HepG2 (cell line): ENCODE results near the gene CASP3. TPM values are rescaled to one million over a fixed set of nuclear protein-coding genes. Genes with fewer than 3 reads are reported as not detected.
"Not testable (repeated sequence)": the region's sequence is repeated elsewhere in the genome, so short reads cannot be mapped to it uniquely, and the experiment has no call there.

Source experiments
- ATAC-seq: fragments of 200-7000 bp; cut with Tn5 transposase; 3 replicates; pipeline ENCODE4 v1.9.1; 2020; ENCODE audit warnings: mild to moderate bottlenecking, moderate library complexity
- BruUV-seq: library from RNA; stranded (reverse); fragments of 400-500 nt; replicated peaks from 2 replicates; lab custom pipeline; 2021; lab: Mats Ljungman, UMichigan
- CTCF ChIA-PET: fragments of 300-600 bp; formaldehyde crosslinking; extraction: SDS; loops from one replicate; lab custom pipeline; 2021; ENCODE audit warnings: low total read pairs, inconsistent platforms, low intra/inter-chr PET ratio; lab: Yijun Ruan, JAX
- POLR2A ChIA-PET: fragments of 350-600 bp; sonication (Branson Sonifier 250); formaldehyde crosslinking; loops from one replicate; lab custom pipeline; 2020; ENCODE audit warnings: antibody characterized with exemption, inconsistent platforms; lab: Yijun Ruan, JAX
- DNase-seq: peaks from one replicate; pipeline ENCODE4 v3.0.0-alpha.2; 2015; ENCODE audit warnings: low spot score
- FAIRE-seq: peaks from 3 replicates; lab custom pipeline; 2011; peaks lifted over from hg19 to GRCh38; lab: Jason Lieb, UNC
- H2AFZ ChIP-seq: one replicate; pipeline ENCODE4 v1.6.1; 2011; ENCODE audit warnings: low read length, inconsistent platforms
- H3K27ac ChIP-seq: fragments of 300-600 bp; 3 replicates; pipeline ENCODE4 v1.8.0; 2011; ENCODE audit warnings: mixed run types, mild to moderate bottlenecking, mixed read lengths, low read length, inconsistent platforms; ENCODE audit not compliant: insufficient read depth; ENCODE audit errors: extremely low read length
- H3K27me3 ChIP-seq, 2 experiments: fragments of 200-600 bp in 1 of 2; 2 replicates in 1 of 2; 3 replicates in 1 of 2; pipeline versions ENCODE4 v1.6.0 to v1.8.0; 2011; ENCODE audit warnings: low read length in 2 of 2, mild to moderate bottlenecking in 2 of 2, moderate library complexity in 2 of 2, inconsistent platforms in 1 of 2; ENCODE audit not compliant: insufficient read depth in 2 of 2, control insufficient read depth in 1 of 2
- H3K36me3 ChIP-seq, 2 experiments: fragments of 200-600 bp in 1 of 2; replicated peaks in 1 of 2; 2 replicates in 1 of 2; 3 replicates in 1 of 2; pipeline versions ENCODE4 v1.5.1 to v1.8.0; 2011; ENCODE audit warnings: low read length in 2 of 2, inconsistent platforms in 1 of 2; ENCODE audit not compliant: insufficient read depth in 2 of 2, control insufficient read depth in 1 of 2
- H3K4me1 ChIP-seq: 2 replicates; pipeline ENCODE4 v1.5.1; 2012; ENCODE audit warnings: low read length, inconsistent platforms; ENCODE audit not compliant: insufficient read depth
- H3K4me2 ChIP-seq: 2 replicates; pipeline ENCODE4 v1.6.0; 2011; ENCODE audit warnings: low read depth, low read length, inconsistent platforms
- H3K4me3 ChIP-seq, 3 experiments: fragments of 200-600 bp in 1 of 3; sonication (generic), shearing (Covaris generic) in 1 of 3; replicated peaks in 1 of 3; 2 replicates each; pipeline ENCODE4 v1.5.1; 2011 to 2016; ENCODE audit warnings: low read length in 3 of 3, inconsistent platforms in 2 of 3, low read depth in 2 of 3, mild to moderate bottlenecking in 2 of 3, control low read depth in 1 of 3, mixed read lengths in 1 of 3; ENCODE audit not compliant: insufficient read depth in 1 of 3
- H3K79me2 ChIP-seq: one replicate; pipeline ENCODE4 v1.6.1; 2011; ENCODE audit warnings: low read length, inconsistent platforms; ENCODE audit not compliant: insufficient read depth
- H3K9ac ChIP-seq: 2 replicates; pipeline ENCODE4 v1.6.0; 2011; ENCODE audit warnings: mild to moderate bottlenecking, low read depth, low read length, inconsistent platforms; ENCODE audit not compliant: insufficient read depth
- H3K9me3 ChIP-seq: 2 replicates; pipeline ENCODE4 v1.5.1; 2012; ENCODE audit warnings: mild to moderate bottlenecking, low read length
- H4K20me1 ChIP-seq: 2 replicates; pipeline ENCODE4 v1.6.0; 2011; ENCODE audit warnings: inconsistent platforms, mild to moderate bottlenecking, low read length, moderate library complexity; ENCODE audit not compliant: insufficient read depth
- HNRNPK ChIP-seq: fragments of 200-400 bp; formaldehyde crosslinking; IDR thresholded peaks from 2 replicates; pipeline ENCODE4 v1.6.1; 2018; ENCODE audit warnings: low read length, low read depth, moderate library complexity, mild to moderate bottlenecking; ENCODE audit not compliant: poor library complexity, severe bottlenecking
- MAX ChIP-seq: IDR thresholded peaks from 2 replicates; pipeline ENCODE4 v1.6.1; 2012; ENCODE audit warnings: inconsistent platforms
- WGBS: methylation state at CpG from one replicate; pipeline ENCODE4 v1.1.6; 2017; ENCODE audit warnings: low lambda C conversion rate; 5-methylcytosine and 5-hydroxymethylcytosine counted together
- in situ Hi-C: cut with HindIII; loops from 2 replicates; pipeline ENCODE4 v1.10.0; 2017; ENCODE audit warnings: low pct_unique_long_range_greater_than_20kb; ENCODE audit not compliant: extremely low pct_ligation_motif_present
- intact Hi-C: fragments of 100-400 bp; cut with micrococcal nuclease; formaldehyde crosslinking; loops from one replicate; pipeline ENCODE4 v1.10.0; 2022; ENCODE audit not compliant: unreplicated experiment
- polyA plus RNA-seq, 8 experiments: library from polyadenylated mRNA; depleted of rRNA in 3 of 8; stranded (reverse) in 7 of 8; unstranded in 1 of 8; fragments of >200 nt; fragmentation: Illumina TruSeq in 4 of 8; extraction: Trizol in 4 of 8; gene quantifications; 2 replicates each; pipeline versions ENCODE4 v1.2.1 to v1.2.3, GENCODE V29; 2011 to 2016; ENCODE audit warnings: low read depth in 4 of 8, missing spikeins in 1 of 8, mixed read lengths in 1 of 8; ENCODE audit not compliant: insufficient read depth in 1 of 8
- total RNA-seq, 5 experiments: library from RNA; depleted of rRNA; stranded (reverse); fragments of >200 nt; fragmentation: Illumina TruSeq; extraction: Trizol; gene quantifications; 2 replicates each; pipeline ENCODE4 v1.2.3, GENCODE V29; 2016; ENCODE audit warnings: low read depth in 1 of 5

Gene CASP3
- total and polyA plus RNA-seq, 2 of the 13 experiments (the other 11 are each of a cell fraction or from before 2014, with no cell fraction given) = 26.0 to 77.8 TPM

- FAIRE-seq (no peak), DNase-seq (no peak), ATAC-seq (no peak)
- Histone ChIP-seq H3K27me3 (no peaks in the 10 kb centered on the region; a peak in 1 of 5 replicates), H3K27ac (no peak overlapping the region), H3K9me3 (no peaks in the 10 kb centered on the region), H4K20me1 (no peaks in the 10 kb centered on the region), H2AFZ (no peak overlapping the region), H3K9ac (no peak overlapping the region), H3K36me3 (no peaks in the 10 kb centered on the region), H3K4me2 (no peak overlapping the region), H3K79me2 (peaks cover 11% of the 10 kb centered on the region), H3K4me3 (no peak overlapping the region), H3K4me1 (peaks cover 20% of the 10 kb centered on the region)
- in situ Hi-C loops = no loop called here
- 83% methylated on average over 2 of the region's 2 CpGs for WGBS
- ChIA-PET CTCF (no interaction called here), POLR2A (interaction anchor here (1.0 kb wide), 1 partner anchor 180 kb away, joined by 3 read pairs; the partner anchor contains the start of gene IRF2)
- TF ChIP-seq MAX = no peak
- intact Hi-C loops = no loop called here
- BruUV-seq = no TSS peak
These were observed 4.4 kb upstream of the CASP3 start for GRCh38 chr4:184653650-184654049.

- H3K36me3 ChIP-seq, BruUV-seq, H3K27ac ChIP-seq, H3K9me3 ChIP-seq: not testable (repeated sequence)
- H3K4me1 ChIP-seq = peaks cover 22% of the 10 kb centered on the region
- peak; percentile 51 for TF ChIP-seq HNRNPK
- TF ChIP-seq, all 625 proteins: peak for 1; not testable (repeated sequence) for 624
- POLR2A ChIA-PET, ATAC-seq, intact Hi-C loops, H2AFZ ChIP-seq, DNase-seq, H3K27me3 ChIP-seq, FAIRE-seq, H3K9ac ChIP-seq, CTCF ChIA-PET, in situ Hi-C loops, H3K4me3 ChIP-seq, H3K4me2 ChIP-seq, H4K20me1 ChIP-seq: not testable (repeated sequence)
- H3K79me2 ChIP-seq = peaks cover 21% of the 10 kb centered on the region
These were observed 3.4 kb upstream of the CASP3 start for GRCh38 chr4:184652681-184653080.
